ENCODE data around the gene SLC16A6.
A peak's percentile ranks its signal among the peaks of the same experiment; 100 is the strongest.

Gene SLC16A6

DNA sequence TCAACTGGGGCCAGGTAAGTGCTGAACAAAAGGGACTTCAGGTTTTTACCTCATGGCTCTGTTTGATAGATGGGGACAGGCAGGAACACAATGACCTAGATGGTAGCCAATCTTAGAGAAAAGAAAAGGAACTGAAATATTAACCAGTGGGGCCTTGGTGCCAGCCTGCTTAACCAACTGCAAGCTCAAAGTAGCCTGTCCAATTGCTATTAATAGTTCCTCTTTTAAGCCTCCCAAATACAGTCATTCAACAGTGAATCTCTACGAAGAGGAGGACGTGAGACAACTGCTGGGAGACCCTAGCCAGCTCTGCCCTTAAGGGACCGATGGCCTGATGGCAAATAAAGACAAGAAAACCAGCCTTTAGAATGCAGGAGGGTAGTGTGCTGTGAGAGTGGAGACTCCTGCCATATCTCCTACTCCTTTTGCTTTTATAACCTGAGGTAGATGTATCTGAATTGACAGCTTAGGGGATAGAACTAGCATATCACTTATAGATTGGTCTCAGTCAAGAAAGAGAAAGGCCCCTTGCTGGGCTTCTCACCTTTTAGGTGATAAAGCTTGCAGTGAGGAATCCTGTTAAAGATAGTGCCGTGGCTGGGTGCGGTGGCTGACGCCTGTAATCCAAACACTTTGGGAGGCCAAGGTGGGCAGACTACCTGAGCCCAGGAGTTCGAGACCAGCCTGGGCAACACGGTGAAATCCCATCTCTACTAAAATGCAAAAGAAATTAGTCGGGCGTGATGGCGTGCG lies 28.7 kb upstream of the SLC16A6 start:
- TF ChIP-seq, protein P1, sequence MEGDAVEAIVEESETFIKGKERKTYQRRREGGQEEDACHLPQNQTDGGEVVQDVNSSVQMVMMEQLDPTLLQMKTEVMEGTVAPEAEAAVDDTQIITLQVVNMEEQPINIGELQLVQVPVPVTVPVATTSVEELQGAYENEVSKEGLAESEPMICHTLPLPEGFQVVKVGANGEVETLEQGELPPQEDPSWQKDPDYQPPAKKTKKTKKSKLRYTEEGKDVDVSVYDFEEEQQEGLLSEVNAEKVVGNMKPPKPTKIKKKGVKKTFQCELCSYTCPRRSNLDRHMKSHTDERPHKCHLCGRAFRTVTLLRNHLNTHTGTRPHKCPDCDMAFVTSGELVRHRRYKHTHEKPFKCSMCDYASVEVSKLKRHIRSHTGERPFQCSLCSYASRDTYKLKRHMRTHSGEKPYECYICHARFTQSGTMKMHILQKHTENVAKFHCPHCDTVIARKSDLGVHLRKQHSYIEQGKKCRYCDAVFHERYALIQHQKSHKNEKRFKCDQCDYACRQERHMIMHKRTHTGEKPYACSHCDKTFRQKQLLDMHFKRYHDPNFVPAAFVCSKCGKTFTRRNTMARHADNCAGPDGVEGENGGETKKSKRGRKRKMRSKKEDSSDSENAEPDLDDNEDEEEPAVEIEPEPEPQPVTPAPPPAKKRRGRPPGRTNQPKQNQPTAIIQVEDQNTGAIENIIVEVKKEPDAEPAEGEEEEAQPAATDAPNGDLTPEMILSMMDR (IDR thresholded peaks at IDR 0.05; ENCODE audit: poor library complexity, severe bottlenecking), result no peak
- peaks cover 2% of the 10 kb centered on the region for H3K27me3 ChIP-seq (ENCODE audit: insufficient read depth, poor library complexity, severe bottlenecking)
- no peak for DNase-seq (ENCODE audit: low spot score)
- ATAC-seq (ENCODE audit: low read depth), result no peak
- H3K36me3 ChIP-seq (ENCODE audit: low read depth), result no peaks in the 10 kb centered on the region
- no peak overlapping the region for H3K4me3 ChIP-seq (ENCODE audit: severe bottlenecking)
- H3K27ac ChIP-seq (ENCODE audit: poor library complexity, severe bottlenecking), result no peak overlapping the region
- no peaks in the 10 kb centered on the region for H3K9me3 ChIP-seq (ENCODE audit: severe bottlenecking)
- H3K4me1 ChIP-seq (ENCODE audit: insufficient read depth, poor library complexity, severe bottlenecking), result no peaks in the 10 kb centered on the region

- H3K9me3 ChIP-seq (ENCODE audit: severe bottlenecking), result no peaks in the 10 kb centered on the region
- ATAC-seq (ENCODE audit: low read depth) (peak; percentile 46; the same call in 1 of the 3 replicates), DNase-seq (ENCODE audit: low spot score) (no peak)
- H3K27me3 ChIP-seq (ENCODE audit: insufficient read depth, poor library complexity, severe bottlenecking), result peaks cover 2% of the 10 kb centered on the region
- no peak overlapping the region for H3K27ac ChIP-seq (ENCODE audit: poor library complexity, severe bottlenecking)
- H3K4me1 ChIP-seq (ENCODE audit: insufficient read depth, poor library complexity, severe bottlenecking), result no peaks in the 10 kb centered on the region
- H3K36me3 ChIP-seq (ENCODE audit: low read depth), result no peaks in the 10 kb centered on the region
- TF ChIP-seq, protein P1 (IDR thresholded peaks at IDR 0.05; ENCODE audit: poor library complexity, severe bottlenecking), result no peak
- no peak overlapping the region for H3K4me3 ChIP-seq (ENCODE audit: severe bottlenecking)
Measured at GRCh38 chr17:68318103-68318991, 27.4 kb upstream of the SLC16A6 start.

DNA sequence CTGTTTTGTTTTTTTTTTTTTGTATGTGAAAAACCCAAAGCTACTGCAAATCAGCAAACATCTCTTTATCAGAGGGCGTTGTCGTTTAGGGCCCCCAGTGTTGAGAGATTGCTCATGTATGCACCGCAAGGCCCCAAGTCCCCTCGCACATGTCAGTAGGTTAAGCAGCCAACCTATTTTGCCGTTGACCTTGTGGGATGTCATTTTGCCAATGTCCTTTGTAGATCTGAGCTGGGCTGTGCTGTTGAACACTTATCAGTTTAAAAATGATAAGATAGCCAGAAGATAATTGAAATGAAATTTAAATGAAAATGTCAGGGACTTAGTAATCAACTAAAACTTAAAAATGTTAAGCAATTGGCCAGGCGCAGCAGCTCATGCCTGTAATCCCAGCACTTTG lies 26.5 kb upstream of the SLC16A6 start:
- Histone ChIP-seq H3K27ac (ENCODE audit: poor library complexity, severe bottlenecking) (no peak overlapping the region), H3K4me3 (ENCODE audit: severe bottlenecking) (no peak overlapping the region), H3K27me3 (ENCODE audit: insufficient read depth, poor library complexity, severe bottlenecking) (peaks cover 2% of the 10 kb centered on the region), H3K36me3 (ENCODE audit: low read depth) (no peaks in the 10 kb centered on the region), H3K9me3 (ENCODE audit: severe bottlenecking) (no peaks in the 10 kb centered on the region), H3K4me1 (ENCODE audit: insufficient read depth, poor library complexity, severe bottlenecking) (peaks cover 5% of the 10 kb centered on the region)
- TF ChIP-seq, protein P1 (IDR thresholded peaks at IDR 0.05; ENCODE audit: poor library complexity, severe bottlenecking), result no peak
- DNase-seq (ENCODE audit: low spot score), result no peak
- ATAC-seq (ENCODE audit: low read depth), result no peak

DNA sequence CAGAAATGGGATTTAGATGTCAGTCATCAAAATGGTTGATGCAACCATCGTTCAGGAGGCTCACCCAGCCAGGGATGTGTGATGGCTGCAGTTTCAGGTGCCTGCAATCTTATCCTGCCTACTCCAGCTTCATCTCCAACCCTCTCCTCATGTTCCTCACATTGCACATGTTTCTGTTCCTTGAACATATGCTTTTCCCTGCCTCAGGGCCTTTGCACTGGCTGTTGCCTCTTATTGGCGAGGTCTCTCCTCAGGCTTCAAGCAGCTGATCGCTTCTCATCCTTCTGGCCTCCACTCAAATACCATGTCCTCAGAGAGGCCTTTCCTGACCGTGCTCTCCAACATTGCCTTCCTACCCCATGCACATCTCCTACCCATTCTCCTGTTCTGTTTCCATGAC lies 25.0 kb upstream of the SLC16A6 start:
- peaks cover 5% of the 10 kb centered on the region for H3K4me1 ChIP-seq (ENCODE audit: insufficient read depth, poor library complexity, severe bottlenecking)
- no peaks in the 10 kb centered on the region for H3K27me3 ChIP-seq (ENCODE audit: insufficient read depth, poor library complexity, severe bottlenecking)
- no peak overlapping the region for H3K4me3 ChIP-seq (ENCODE audit: severe bottlenecking)
- DNase-seq (ENCODE audit: low spot score) (no peak), ATAC-seq (ENCODE audit: low read depth) (no peak)
- H3K27ac ChIP-seq (ENCODE audit: poor library complexity, severe bottlenecking), result no peak overlapping the region
- TF ChIP-seq, protein P1 (IDR thresholded peaks at IDR 0.05; ENCODE audit: poor library complexity, severe bottlenecking), result no peak
- no peaks in the 10 kb centered on the region for H3K36me3 ChIP-seq (ENCODE audit: low read depth)
- H3K9me3 ChIP-seq (ENCODE audit: severe bottlenecking), result no peaks in the 10 kb centered on the region

Measured in RWPE2 (cell line).